Stimulated activated CD8-positive, alpha-beta memory T cell treated with anti-CD3 and anti-CD28 coated beads, Interleukin-15, amount 100 ng/mL, for 1 hour (primary cell): ENCODE measurements around the gene LRRIQ1.

Experiments used
- DNase-seq: peaks from one replicate; pipeline ENCODE4 v3.0.0-alpha.2; 2020; ENCODE audit warnings: low read depth

LRRIQ1 gene

DNA sequence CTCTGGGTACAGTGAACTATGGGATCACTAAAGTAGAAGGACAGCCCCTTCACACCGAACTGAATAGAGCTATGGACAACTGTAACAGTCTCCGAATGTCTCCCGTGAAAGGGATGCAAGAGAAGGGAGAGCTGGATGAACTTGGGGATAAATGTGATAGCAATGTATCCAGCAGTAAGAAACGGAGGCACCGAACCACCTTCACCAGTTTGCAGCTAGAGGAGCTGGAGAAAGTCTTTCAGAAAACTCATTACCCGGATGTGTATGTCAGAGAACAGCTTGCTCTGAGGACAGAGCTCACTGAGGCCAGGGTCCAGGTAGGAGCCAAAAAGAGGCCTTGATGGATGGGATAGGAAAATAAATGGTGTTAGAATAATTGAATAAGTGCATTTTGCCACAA lies 247.4 kb downstream of the LRRIQ1 start:
- no peak for DNase-seq
